Kidney epithelial cell (primary cell): Measurements from ENCODE around the gene OSTN. TPM values are rescaled to one million over a fixed set of nuclear protein-coding genes. Genes with fewer than 3 reads are reported as not detected.

Experiments
- DNase-seq: peaks from one replicate; pipeline ENCODE4 v3.0.0-alpha.2; 2010; ENCODE audit warnings: low read depth
- H3K27me3 ChIP-seq: 2 replicates; pipeline ENCODE4 v1.6.0; 2011; ENCODE audit warnings: low read length; ENCODE audit not compliant: control insufficient read depth, insufficient read depth
- H3K36me3 ChIP-seq: 2 replicates; pipeline ENCODE4 v1.5.1; 2011; ENCODE audit warnings: low read length; ENCODE audit not compliant: control insufficient read depth, insufficient read depth
- H3K4me3 ChIP-seq: 2 replicates; pipeline ENCODE4 v1.5.1; 2011; ENCODE audit warnings: low read depth, mild to moderate bottlenecking, control low read depth, low read length
- total RNA-seq: library from RNA; depleted of rRNA; stranded (reverse); fragments of >200 nt; gene quantifications from 2 replicates; pipeline ENCODE4 v1.2.3, GENCODE V29; 2015
- TF ChIP-seq, protein P1 (sequence below): IDR thresholded peaks from 2 replicates; pipeline ENCODE4 v1.5.1; 2011; ENCODE audit warnings: mild to moderate bottlenecking, moderate library complexity, low read length, control low read depth, inconsistent platforms; ENCODE audit not compliant: insufficient read depth, poor library complexity, severe bottlenecking

OSTN gene, protein sequence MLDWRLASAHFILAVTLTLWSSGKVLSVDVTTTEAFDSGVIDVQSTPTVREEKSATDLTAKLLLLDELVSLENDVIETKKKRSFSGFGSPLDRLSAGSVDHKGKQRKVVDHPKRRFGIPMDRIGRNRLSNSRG
- 0.04 TPM in 1 of 2 replicates, not detected in the other for total RNA-seq

DNA sequence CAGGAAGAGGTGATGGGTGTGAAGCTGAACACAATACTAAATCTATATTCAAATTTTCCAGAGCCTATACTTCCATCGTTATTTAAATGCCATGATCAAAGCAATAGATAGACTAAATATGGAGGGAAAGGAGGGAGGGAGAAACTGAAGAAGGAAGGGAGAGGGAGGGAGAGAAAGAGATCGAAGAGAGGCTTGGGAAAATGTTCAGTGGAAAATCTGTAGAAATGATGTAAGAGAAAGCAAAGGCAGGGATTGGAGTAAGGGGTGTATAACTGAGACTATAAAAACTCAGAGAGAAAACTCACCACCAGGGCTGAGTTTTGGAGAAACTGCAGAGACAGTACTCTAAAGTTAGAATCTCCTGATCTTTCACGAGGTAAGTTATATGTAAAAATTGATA lies at the start of gene OSTN:
TSS of gene OSTN (plus strand) at position 310 of the 400 bp plus-strand sequence. CDS start 13,292 bp downstream, outside the sequence.
- TF ChIP-seq, protein P1, sequence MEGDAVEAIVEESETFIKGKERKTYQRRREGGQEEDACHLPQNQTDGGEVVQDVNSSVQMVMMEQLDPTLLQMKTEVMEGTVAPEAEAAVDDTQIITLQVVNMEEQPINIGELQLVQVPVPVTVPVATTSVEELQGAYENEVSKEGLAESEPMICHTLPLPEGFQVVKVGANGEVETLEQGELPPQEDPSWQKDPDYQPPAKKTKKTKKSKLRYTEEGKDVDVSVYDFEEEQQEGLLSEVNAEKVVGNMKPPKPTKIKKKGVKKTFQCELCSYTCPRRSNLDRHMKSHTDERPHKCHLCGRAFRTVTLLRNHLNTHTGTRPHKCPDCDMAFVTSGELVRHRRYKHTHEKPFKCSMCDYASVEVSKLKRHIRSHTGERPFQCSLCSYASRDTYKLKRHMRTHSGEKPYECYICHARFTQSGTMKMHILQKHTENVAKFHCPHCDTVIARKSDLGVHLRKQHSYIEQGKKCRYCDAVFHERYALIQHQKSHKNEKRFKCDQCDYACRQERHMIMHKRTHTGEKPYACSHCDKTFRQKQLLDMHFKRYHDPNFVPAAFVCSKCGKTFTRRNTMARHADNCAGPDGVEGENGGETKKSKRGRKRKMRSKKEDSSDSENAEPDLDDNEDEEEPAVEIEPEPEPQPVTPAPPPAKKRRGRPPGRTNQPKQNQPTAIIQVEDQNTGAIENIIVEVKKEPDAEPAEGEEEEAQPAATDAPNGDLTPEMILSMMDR = no peak
- DNase-seq = no peak
- Histone ChIP-seq H3K4me3 (no peak within 1 kb of the TSS), H3K27me3 (no peaks in the 10 kb centered on the region), H3K36me3 (no peaks in the 10 kb centered on the region)

DNA sequence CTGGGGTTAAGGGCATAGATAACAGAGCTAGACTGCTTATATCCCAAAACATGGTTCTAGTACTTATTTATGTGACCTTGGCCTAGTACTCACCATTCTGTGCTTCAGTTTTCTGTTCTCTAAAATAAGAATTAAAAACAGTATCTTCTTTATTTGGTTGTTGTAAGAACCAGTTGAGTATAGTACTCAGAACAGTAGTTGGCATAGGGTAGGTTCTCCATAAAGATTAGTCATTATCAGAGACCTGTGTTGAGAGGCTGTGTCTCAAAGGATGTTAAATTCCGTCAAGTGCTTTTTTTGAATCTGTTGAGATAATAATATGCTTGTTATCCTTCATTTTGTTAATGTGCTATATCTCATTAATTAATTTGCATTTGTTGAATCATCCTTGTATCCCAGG lies 47.4 kb upstream of the OSTN start:
- TF ChIP-seq, protein P1 = no peak
- DNase-seq = no peak
- H3K27me3 ChIP-seq = no peaks in the 10 kb centered on the region

DNA sequence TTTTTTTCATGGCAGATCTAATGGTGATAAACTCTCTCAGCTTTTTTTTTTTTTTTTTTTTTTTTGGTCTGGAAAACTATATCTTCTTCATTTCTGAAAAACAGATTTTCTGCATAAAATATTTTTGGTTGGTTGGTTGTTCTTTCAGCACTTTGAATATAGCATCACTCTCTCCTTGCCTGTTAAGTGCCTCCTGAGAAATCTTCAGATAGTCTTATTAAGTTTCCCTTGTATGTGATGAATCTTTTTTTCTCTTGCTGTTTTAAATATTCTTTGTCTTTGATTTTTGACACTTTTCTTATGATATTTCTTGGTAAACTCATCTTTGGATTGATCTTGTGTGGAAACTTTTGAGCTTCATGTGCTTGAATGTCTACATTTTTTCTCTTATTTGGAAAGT lies 44.2 kb upstream of the OSTN start:
- TF ChIP-seq, protein P1 = no peak
- no peaks in the 10 kb centered on the region for H3K36me3 ChIP-seq
- H3K27me3 ChIP-seq = no peaks in the 10 kb centered on the region
- no peak for DNase-seq
- no peak overlapping the region for H3K4me3 ChIP-seq

More for the DNA sequence above, 47.4 kb upstream of the OSTN start:
- Histone ChIP-seq H3K4me3 (no peak overlapping the region), H3K36me3 (no peaks in the 10 kb centered on the region)

DNA sequence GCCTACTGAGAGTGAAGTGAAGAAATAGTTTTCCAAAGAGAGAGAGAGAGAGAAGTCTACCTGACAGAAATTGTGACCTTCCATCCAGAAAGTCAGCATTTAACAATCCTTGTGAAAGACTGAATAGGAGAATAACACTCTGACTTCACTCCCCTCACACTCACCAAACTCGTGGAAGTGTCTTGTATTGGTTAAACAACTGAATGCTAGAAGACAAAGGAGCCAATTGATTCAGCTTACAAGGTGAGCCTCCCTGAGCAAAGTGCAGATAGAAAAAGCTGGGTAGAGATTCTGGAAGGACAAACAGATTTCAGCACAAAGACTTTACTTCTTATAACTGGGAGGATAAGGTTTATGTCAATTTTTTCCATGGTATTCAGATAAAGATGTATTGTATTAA lies 40.8 kb upstream of the OSTN start:
- no peak for DNase-seq
- Histone ChIP-seq H3K36me3 (no peaks in the 10 kb centered on the region), H3K4me3 (no peak overlapping the region), H3K27me3 (no peaks in the 10 kb centered on the region)
- TF ChIP-seq, protein P1 = no peak

DNA sequence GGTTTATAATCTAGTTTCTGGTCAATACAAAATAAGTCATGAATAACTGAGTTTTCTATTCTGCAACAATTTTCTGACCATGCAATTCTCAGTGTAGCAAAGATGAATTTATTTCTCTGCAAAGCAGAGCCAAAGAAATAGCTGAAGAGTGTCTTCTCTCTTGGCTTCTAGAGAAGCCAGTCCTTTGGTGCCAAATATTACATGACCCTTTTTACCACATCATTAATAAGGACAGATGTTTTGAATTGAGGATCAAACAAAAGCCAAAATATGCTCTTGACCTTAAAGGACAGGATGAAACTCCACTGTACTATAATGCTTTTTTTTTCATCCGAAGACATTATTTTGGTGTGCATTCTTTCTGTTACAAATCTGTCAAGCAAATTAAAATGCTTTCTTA lies 40.2 kb upstream of the OSTN start:
- Histone ChIP-seq H3K4me3 (no peak overlapping the region), H3K27me3 (no peaks in the 10 kb centered on the region), H3K36me3 (no peaks in the 10 kb centered on the region)
- DNase-seq = no peak
- TF ChIP-seq, protein P1 = no peak

DNA sequence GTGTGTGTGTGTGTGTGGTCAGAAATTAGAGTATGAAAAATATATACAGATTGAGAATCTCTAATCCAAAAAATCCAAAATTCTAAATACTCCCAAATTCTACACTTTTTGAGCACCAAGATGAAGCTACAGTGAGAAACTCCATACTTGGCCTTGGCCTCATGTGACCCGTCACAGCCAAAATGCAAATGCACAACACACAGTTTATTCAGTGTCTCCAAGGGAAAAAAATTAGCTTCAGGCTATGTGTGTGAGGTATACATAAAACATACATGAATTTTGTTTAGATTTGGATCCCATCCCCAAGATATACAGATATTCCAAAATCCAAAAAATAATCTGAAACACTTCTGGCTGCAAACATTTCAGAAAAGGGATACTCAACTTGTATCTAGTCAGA lies 33.2 kb upstream of the OSTN start:
- no peaks in the 10 kb centered on the region for H3K27me3 ChIP-seq
- no peak for DNase-seq
- H3K36me3 ChIP-seq = no peaks in the 10 kb centered on the region
- H3K4me3 ChIP-seq = no peak overlapping the region
- TF ChIP-seq, protein P1 = no peak
